Neural progenitor cell (in vitro differentiated cells): ENCODE data around the gene YTHDF1.

Source experiments
- EZH2 ChIP-seq: fragments of 200-600 bp; sonication (generic); IDR thresholded peaks from 2 replicates; pipeline ENCODE4 v1.6.1; 2017; ENCODE audit warnings: antibody characterized with exemption, mild to moderate bottlenecking, moderate library complexity
- TF ChIP-seq, protein P1 (sequence below): fragments of 200-600 bp; sonication (generic); IDR thresholded peaks from 2 replicates; pipeline ENCODE4 v1.5.1; 2017; ENCODE audit warnings: antibody characterized with exemption, mild to moderate bottlenecking

DNA sequence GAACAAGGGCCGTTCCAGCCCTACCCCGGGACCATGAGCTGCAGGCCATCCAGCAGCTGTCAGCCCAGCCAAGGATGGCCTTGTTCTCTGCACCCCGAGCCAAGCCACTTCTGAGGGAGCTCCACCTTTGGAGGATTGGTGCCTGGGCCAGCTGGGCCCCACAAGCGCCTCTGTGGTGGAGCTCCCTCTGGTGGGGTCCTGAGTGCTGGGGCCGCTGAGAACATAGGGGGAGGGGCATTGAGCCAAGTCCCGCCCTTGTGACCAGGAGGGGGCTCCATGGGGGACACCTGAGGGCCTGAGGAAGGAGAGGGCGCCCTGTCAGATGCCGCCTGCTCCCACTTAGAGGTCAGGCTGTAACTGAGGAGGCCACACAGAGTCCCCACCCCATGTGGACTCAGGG is 43.2 kb downstream of the YTHDF1 start:
- no peak for TF ChIP-seq EZH2
- TF ChIP-seq, protein P1, sequence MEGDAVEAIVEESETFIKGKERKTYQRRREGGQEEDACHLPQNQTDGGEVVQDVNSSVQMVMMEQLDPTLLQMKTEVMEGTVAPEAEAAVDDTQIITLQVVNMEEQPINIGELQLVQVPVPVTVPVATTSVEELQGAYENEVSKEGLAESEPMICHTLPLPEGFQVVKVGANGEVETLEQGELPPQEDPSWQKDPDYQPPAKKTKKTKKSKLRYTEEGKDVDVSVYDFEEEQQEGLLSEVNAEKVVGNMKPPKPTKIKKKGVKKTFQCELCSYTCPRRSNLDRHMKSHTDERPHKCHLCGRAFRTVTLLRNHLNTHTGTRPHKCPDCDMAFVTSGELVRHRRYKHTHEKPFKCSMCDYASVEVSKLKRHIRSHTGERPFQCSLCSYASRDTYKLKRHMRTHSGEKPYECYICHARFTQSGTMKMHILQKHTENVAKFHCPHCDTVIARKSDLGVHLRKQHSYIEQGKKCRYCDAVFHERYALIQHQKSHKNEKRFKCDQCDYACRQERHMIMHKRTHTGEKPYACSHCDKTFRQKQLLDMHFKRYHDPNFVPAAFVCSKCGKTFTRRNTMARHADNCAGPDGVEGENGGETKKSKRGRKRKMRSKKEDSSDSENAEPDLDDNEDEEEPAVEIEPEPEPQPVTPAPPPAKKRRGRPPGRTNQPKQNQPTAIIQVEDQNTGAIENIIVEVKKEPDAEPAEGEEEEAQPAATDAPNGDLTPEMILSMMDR = peak; percentile 33
